Endothelial cell (in vitro differentiated cells): Measurements from ENCODE around the gene KLB. TPM values are rescaled to one million over a fixed set of nuclear protein-coding genes. Genes with fewer than 3 reads are reported as not detected.

Experiments used
- DNase-seq: peaks from one replicate; pipeline ENCODE4 v3.0.0; 2021; ENCODE audit warnings: low spot score
- H3K27ac Mint-ChIP-seq: one replicate; pipeline ENCODE4 v1.8.0; 2021; ENCODE audit warnings: mixed read lengths, inconsistent platforms; ENCODE audit not compliant: unreplicated experiment
- H3K27me3 Mint-ChIP-seq: one replicate; pipeline ENCODE4 v1.8.0; 2021; ENCODE audit warnings: mild to moderate bottlenecking, moderate library complexity, mixed read lengths, inconsistent platforms; ENCODE audit not compliant: unreplicated experiment
- H3K36me3 Mint-ChIP-seq: one replicate; pipeline ENCODE4 v1.8.0; 2021; ENCODE audit warnings: mild to moderate bottlenecking, low read depth, mixed read lengths, inconsistent platforms; ENCODE audit not compliant: unreplicated experiment
- H3K4me1 Mint-ChIP-seq: one replicate; pipeline ENCODE4 v1.8.0; 2021; ENCODE audit warnings: mild to moderate bottlenecking, mixed read lengths, inconsistent platforms; ENCODE audit not compliant: unreplicated experiment
- H3K4me3 Mint-ChIP-seq: one replicate; pipeline ENCODE4 v1.8.0; 2021; ENCODE audit warnings: mild to moderate bottlenecking, mixed read lengths, inconsistent platforms; ENCODE audit not compliant: unreplicated experiment
- H3K9me3 Mint-ChIP-seq: one replicate; pipeline ENCODE4 v1.8.0; 2021; ENCODE audit warnings: mixed read lengths, inconsistent platforms; ENCODE audit not compliant: unreplicated experiment
- CTCF ChIP-seq: fragments of 200-600 bp; sonication (generic); IDR thresholded peaks from one replicate; pipeline ENCODE4 v1.5.0; 2021; ENCODE audit warnings: antibody characterized with exemption; ENCODE audit not compliant: unreplicated experiment
- total RNA-seq: library from RNA; stranded (reverse); fragmentation: NEBNext Ultra II Directional; extraction: Animal tissue kit (Norgen Biotek cat#: 25700); gene quantifications from one replicate; pipeline ENCODE4 v1.2.1, GENCODE V29; 2021; ENCODE audit not compliant: unreplicated experiment

KLB gene
- total RNA-seq, 1 donor from 2014 or later: not detected

DNA sequence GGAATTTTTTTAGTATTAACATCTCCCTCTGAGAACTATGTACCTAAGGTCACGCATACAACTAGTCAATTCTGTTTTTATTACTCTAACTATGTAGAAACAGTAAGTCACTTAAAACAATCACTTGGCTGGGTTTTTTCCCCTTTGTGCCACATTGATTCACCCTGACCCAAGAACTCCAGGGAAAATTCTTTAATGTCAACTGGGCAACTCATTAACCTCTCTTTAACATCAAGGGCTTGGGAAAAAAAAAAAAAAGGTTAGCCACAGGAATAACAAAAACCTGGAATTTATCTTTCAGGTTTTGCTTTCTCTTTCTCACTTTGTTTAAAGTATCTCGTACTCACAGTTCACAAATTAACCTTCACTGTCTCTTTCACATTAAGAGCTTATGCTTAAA lies 43.9 kb downstream of the KLB start:
- Mint-ChIP-seq H3K27ac (no peak overlapping the region), H3K4me1 (peaks cover 9% of the 10 kb centered on the region), H3K27me3 (no peaks in the 10 kb centered on the region)

DNA sequence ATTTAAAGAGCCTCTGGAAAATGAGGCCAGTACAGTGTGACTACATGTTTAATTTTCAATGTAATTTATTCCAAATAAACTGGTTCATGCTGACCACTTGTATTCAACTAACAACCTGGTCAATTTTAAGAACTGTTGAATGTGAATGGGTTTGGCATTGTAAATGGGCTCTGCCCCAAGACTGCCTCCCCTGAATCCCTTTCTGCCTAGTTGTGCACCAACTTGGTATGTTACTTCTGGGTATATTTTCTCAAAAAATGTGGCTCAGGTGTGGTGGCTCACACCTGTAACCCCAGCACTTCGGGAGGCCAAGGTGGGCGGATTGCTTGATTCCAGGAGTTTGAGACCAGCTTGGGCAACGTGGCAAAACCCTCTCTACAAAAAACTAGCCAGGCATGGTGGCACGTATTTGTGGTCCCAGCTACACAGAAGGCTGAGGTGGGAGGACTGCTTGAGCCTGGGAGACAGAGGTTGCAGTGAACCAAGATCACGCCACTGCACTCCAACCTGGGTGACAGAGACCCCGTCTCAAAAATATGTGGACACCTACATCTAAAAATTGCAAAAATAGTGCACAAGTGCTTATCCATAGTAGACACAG lies 44.8 kb downstream of the KLB start:
- Mint-ChIP-seq H3K27ac (peak overlapping the region; percentile 95), H3K4me1 (peaks cover 9% of the 10 kb centered on the region), H3K9me3 (no peaks in the 10 kb centered on the region), H3K36me3 (peaks cover 33% of the 10 kb centered on the region), H3K27me3 (no peaks in the 10 kb centered on the region), H3K4me3 (no peak overlapping the region)
- TF ChIP-seq CTCF: no peak
- DNase-seq: no peak

More for the DNA sequence above, 43.9 kb downstream of the KLB start:
- Mint-ChIP-seq H3K9me3 (no peaks in the 10 kb centered on the region), H3K4me3 (no peak overlapping the region), H3K36me3 (peaks cover 32% of the 10 kb centered on the region)
- no peak for DNase-seq
- TF ChIP-seq CTCF: no peak

DNA sequence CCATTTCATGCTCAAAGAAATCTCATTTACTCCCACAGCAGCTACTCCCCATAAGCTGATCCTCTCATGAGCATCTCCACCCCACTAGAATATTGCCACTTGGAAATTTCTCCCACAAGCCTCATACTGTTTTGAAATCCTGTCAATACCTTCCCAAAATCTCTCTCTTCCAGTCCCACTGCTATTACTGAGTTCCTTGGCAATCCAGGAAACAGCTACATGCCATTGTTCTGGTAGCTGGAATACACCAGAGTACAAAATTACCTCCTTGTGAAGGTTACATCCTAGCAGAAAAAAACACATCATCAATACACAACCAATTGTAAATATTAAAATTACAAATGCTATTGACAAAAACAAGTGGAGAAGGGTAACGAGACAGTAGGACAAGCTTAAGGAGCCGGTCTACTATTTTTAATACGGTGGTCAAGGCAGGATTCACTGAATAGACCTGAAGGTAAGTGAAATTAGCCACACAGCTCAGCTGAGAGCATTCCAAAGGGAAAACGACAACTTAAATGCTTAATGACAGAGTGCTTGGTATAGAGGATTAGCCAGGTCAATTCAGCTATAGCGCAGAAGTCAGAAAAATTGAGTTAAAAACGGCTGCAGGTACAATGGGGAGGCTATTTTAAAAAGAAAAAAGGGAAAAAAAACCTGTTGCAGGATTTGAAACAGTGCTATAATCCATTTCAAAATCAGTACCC lies 45.6 kb downstream of the KLB start:
- peaks cover 41% of the 10 kb centered on the region for H3K36me3 Mint-ChIP-seq
- peaks cover 15% of the 10 kb centered on the region for H3K4me1 Mint-ChIP-seq
- H3K27ac Mint-ChIP-seq: peak overlapping the region; percentile 95
- H3K4me3 Mint-ChIP-seq: peak overlapping the region; percentile 86
- H3K9me3 Mint-ChIP-seq: no peaks in the 10 kb centered on the region
- no peak for DNase-seq
- TF ChIP-seq CTCF: no peak
- H3K27me3 Mint-ChIP-seq: no peaks in the 10 kb centered on the region

GRCh38 chr4:39452860-39453587 lies 46.3 kb downstream of the KLB start:
- no peaks in the 10 kb centered on the region for H3K9me3 Mint-ChIP-seq
- peak overlapping the region; percentile 62 for H3K4me3 Mint-ChIP-seq

More at GRCh38 chr4:39452860-39453587, 46.3 kb downstream of the KLB start:
- no peaks in the 10 kb centered on the region for H3K27me3 Mint-ChIP-seq
- H3K36me3 Mint-ChIP-seq: peaks cover 43% of the 10 kb centered on the region
- peaks cover 19% of the 10 kb centered on the region for H3K4me1 Mint-ChIP-seq
- no peak for TF ChIP-seq CTCF
- H3K27ac Mint-ChIP-seq: no peak overlapping the region
- no peak for DNase-seq
